Erythroblast (primary cell): ENCODE measurements around the gene TEX35.

Source experiments
- GATA1 ChIP-seq: IDR thresholded peaks from 2 replicates; pipeline ENCODE4 v1.6.1; 2011; ENCODE audit warnings: low read depth, mild to moderate bottlenecking, control low read depth, low read length, moderate library complexity
- POLR2A ChIP-seq: IDR thresholded peaks from 2 replicates; pipeline ENCODE4 v1.6.1; 2011; ENCODE audit warnings: mild to moderate bottlenecking, low read length

DNA sequence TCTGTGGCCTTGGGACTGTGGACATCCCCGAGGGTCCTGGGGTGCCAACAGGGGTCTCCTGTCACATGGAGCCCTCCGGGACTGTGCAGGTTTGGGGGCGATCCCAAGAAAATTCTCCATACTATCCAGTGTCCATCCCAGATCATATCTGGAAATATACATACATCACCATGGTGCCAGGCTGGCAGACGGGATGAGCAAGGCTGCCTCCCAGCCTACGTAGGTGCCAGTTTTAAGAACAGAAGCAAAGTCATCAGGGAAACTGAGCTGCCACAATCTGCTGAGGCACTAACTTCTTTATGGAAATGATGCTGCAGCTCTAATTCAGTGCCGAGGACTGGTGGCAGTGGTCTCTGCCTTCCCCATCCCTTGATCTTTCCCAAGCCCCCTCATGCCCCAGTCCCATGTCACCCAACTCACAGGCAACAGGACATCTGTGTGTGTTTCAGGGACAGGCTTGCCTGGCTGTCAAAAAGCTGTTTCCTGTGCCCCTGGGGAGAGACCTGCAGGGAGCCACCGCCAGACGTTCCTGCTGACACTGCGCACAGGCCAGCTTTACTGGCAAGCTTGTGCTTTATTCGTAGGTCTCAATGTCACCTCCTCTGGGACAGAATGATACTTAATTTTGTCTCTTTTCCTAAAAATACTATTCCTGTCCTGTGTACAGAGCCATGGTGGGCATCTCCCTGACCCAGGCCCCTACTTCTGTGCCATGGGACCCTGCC, 15.5 kb downstream of the TEX35 start:
- TF ChIP-seq POLR2A, result no peak
- TF ChIP-seq GATA1, result no peak
